HG02610 (cell line): ENCODE data around the gene FGF3.

ENCODE experiments used
- ATAC-seq: cut with Tn5 transposase; IDR thresholded peaks from one replicate; pipeline ENCODE4 v1.9.1; 2021; ENCODE audit warnings: mild to moderate bottlenecking, moderate library complexity; ENCODE audit not compliant: unreplicated experiment

Gene FGF3

GRCh38 chr11:69844396-69844795 is 25.2 kb upstream of the FGF3 start:
- no peak for ATAC-seq

- ATAC-seq, result no peak
Measured at GRCh38 chr11:69843529-69843921, 24.3 kb upstream of the FGF3 start.

GRCh38 chr11:69842746-69843528 is 23.7 kb upstream of the FGF3 start:
- no peak for ATAC-seq

- ATAC-seq, result no peak
Measured at GRCh38 chr11:69841859-69842698, 22.9 kb upstream of the FGF3 start.

- no peak for ATAC-seq
Measured at GRCh38 chr11:69841170-69841858, 22.1 kb upstream of the FGF3 start.

GRCh38 chr11:69840371-69841169 is 21.4 kb upstream of the FGF3 start:
- no peak for ATAC-seq

GRCh38 chr11:69839516-69839915 is 20.3 kb upstream of the FGF3 start:
- ATAC-seq, result no peak

- no peak for ATAC-seq
Measured at GRCh38 chr11:69837791-69838190, 18.6 kb upstream of the FGF3 start.

- no peak for ATAC-seq
Measured at GRCh38 chr11:69836401-69836800, 17.2 kb upstream of the FGF3 start.

- ATAC-seq, result no peak
Measured at GRCh38 chr11:69834811-69835800, 15.9 kb upstream of the FGF3 start.

- ATAC-seq, result no peak
Measured at GRCh38 chr11:69834251-69834650, 15.0 kb upstream of the FGF3 start.

GRCh38 chr11:69832561-69833413 is 13.6 kb upstream of the FGF3 start:
- ATAC-seq, result no peak

- no peak for ATAC-seq
Measured at GRCh38 chr11:69831985-69832384, 12.8 kb upstream of the FGF3 start.

- ATAC-seq, result no peak
Measured at GRCh38 chr11:69830086-69830485, 10.9 kb upstream of the FGF3 start.

GRCh38 chr11:69828971-69829344 is 9.7 kb upstream of the FGF3 start:
- no peak for ATAC-seq

GRCh38 chr11:69828276-69828970 is 9.2 kb upstream of the FGF3 start:
- no peak for ATAC-seq

- no peak for ATAC-seq
Measured at GRCh38 chr11:69826773-69827172, 7.6 kb upstream of the FGF3 start.

- ATAC-seq, result no peak
Measured at GRCh38 chr11:69825941-69826340, 6.7 kb upstream of the FGF3 start.
